HEK293T (cell line): ENCODE measurements around the gene RNF180.

Experiments used
- ELF4 ChIP-seq: fragments of 450-650 bp; IDR thresholded peaks from 2 replicates; pipeline ENCODE4 v1.6.1; 2017; ENCODE audit warnings: antibody characterized with exemption
- ZNF384 ChIP-seq: fragments of 450-650 bp; IDR thresholded peaks from 2 replicates; pipeline ENCODE4 v1.6.1; 2016

DNA sequence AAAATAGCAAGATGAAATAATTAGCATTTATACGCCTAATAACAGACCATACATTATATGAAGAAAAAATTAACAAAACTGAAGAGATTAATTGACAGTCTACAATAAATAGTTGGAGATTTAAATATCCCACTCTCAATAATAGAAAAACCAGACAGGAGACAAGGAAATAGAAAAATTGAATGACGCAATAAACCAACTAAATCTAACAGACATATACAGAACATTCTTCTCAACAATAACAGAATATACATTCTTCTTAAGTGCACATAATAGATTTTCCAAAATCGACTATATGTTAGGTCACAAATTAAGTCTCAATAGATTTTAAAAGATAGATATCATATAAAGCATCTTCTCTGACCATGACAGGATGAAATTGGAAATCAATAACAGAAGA, 25.6 kb upstream of the RNF180 start:
- TF ChIP-seq ELF4 (no peak), ZNF384 (no peak)
